K562 (cell line): Measurements from ENCODE around the gene PRUNE1. TPM values are rescaled to one million over a fixed set of nuclear protein-coding genes. Genes with fewer than 3 reads are reported as not detected.

Experiments
- ATAC-seq: fragments of 200-7000 bp; cut with Tn5 transposase; 3 replicates; pipeline ENCODE4 v1.9.1; 2020; ENCODE audit warnings: moderate library complexity
- BruUV-seq: library from RNA; stranded (reverse); fragments of 400-500 nt; replicated peaks from 2 replicates; lab custom pipeline; 2021; lab: Mats Ljungman, UMichigan
- CTCF ChIA-PET: fragments of 300-600 bp; formaldehyde crosslinking; extraction: SDS; loops from one replicate; lab custom pipeline; 2021; ENCODE audit warnings: low intra/inter-chr PET ratio; lab: Yijun Ruan, JAX
- POLR2A ChIA-PET: fragments of 300-600, 350-650 bp; sonication (Branson Sonifier 250); formaldehyde crosslinking; extraction: SDS; loops from one replicate; lab custom pipeline; 2021; ENCODE audit warnings: antibody characterized with exemption, inconsistent platforms; lab: Yijun Ruan, JAX
- DNase-seq, 4 experiments: peaks; one replicate each; pipeline versions ENCODE4 v3.0.0 to v3.0.0-alpha.2; 2011 to 2018; ENCODE audit warnings: low spot score in 3 of 4, mixed read lengths in 3 of 4; ENCODE audit errors: extremely low read depth in 1 of 4
- FAIRE-seq: peaks from 2 replicates; lab custom pipeline; 2011; peaks lifted over from hg19 to GRCh38; lab: Jason Lieb, UNC
- H2AFZ ChIP-seq: 2 replicates; pipeline ENCODE4 v1.6.0; 2011; ENCODE audit warnings: low read depth, low read length, control low read depth, inconsistent platforms
- H3K27ac ChIP-seq: fragments of 200-600 bp; 3 replicates; pipeline ENCODE4 v1.8.0; 2011; ENCODE audit warnings: low read depth, mild to moderate bottlenecking, control low read depth, inconsistent platforms, low read length, moderate library complexity, mixed read lengths; ENCODE audit errors: extremely low read depth
- H3K27me3 ChIP-seq, 2 experiments: fragments of 300-600 bp in 1 of 2; 2 replicates in 1 of 2; 3 replicates in 1 of 2; pipeline versions ENCODE4 v1.6.0 to v1.8.0; 2011; ENCODE audit warnings: inconsistent platforms in 2 of 2, low read length in 2 of 2, mild to moderate bottlenecking in 1 of 2, mixed read lengths in 1 of 2, moderate library complexity in 1 of 2; ENCODE audit not compliant: control insufficient read depth in 2 of 2, insufficient read depth in 2 of 2
- H3K36me3 ChIP-seq: fragments of 300-600 bp; 3 replicates; pipeline ENCODE4 v1.8.0; 2011; ENCODE audit warnings: mild to moderate bottlenecking, low read length, inconsistent platforms; ENCODE audit not compliant: control insufficient read depth, insufficient read depth
- H3K4me1 ChIP-seq, 2 experiments: fragments of 200-600 bp in 1 of 2; replicated peaks in 1 of 2; 2 replicates in 1 of 2; 3 replicates in 1 of 2; pipeline versions ENCODE4 v1.5.1 to v1.8.0; 2011; ENCODE audit warnings: inconsistent platforms in 2 of 2, low read length in 2 of 2, mild to moderate bottlenecking in 1 of 2, mixed read lengths in 1 of 2, moderate library complexity in 1 of 2; ENCODE audit not compliant: control insufficient read depth in 2 of 2, insufficient read depth in 2 of 2
- H3K4me2 ChIP-seq: 2 replicates; pipeline ENCODE4 v1.6.1; 2011; ENCODE audit warnings: low read length, control low read depth, inconsistent platforms, mixed read lengths; ENCODE audit not compliant: insufficient read depth
- H3K4me3 ChIP-seq: fragments of 200-600 bp; sonication (generic), shearing (Covaris generic); 2 replicates; pipeline ENCODE4 v1.5.1; 2016; ENCODE audit warnings: control low read depth, inconsistent platforms
- H3K79me2 ChIP-seq: fragments of 200-600 bp; 3 replicates; pipeline ENCODE4 v1.8.0; 2011; ENCODE audit warnings: low read length, inconsistent platforms; ENCODE audit not compliant: control insufficient read depth, insufficient read depth
- H3K9ac ChIP-seq, 2 experiments: 2 replicates each; pipeline versions ENCODE4 v1.6.0 to v1.6.1; 2011; ENCODE audit warnings: low read depth in 2 of 2, low read length in 2 of 2, control low read depth in 1 of 2, inconsistent platforms in 1 of 2, mild to moderate bottlenecking in 1 of 2, mixed read lengths in 1 of 2; ENCODE audit not compliant: insufficient read depth in 1 of 2
- H3K9me1 ChIP-seq: one replicate; pipeline ENCODE4 v1.6.0; 2011; ENCODE audit warnings: inconsistent platforms, mild to moderate bottlenecking, low read length, moderate library complexity; ENCODE audit not compliant: control insufficient read depth, insufficient read depth
- H3K9me3 ChIP-seq: replicated peaks from 2 replicates; pipeline ENCODE4 v1.5.1; 2011; ENCODE audit warnings: low read depth, low read length, inconsistent platforms; ENCODE audit not compliant: control insufficient read depth, insufficient read depth
- H4K20me1 ChIP-seq: replicated peaks from 2 replicates; pipeline ENCODE4 v1.6.1; 2011; ENCODE audit warnings: low read length, inconsistent platforms, mixed read lengths; ENCODE audit not compliant: control insufficient read depth, insufficient read depth
- CUX1 ChIP-seq: fragments of 200-800 bp; sonication (Bioruptor generic); IDR thresholded peaks from 2 replicates; pipeline ENCODE4 v1.6.1; 2016; ENCODE audit warnings: missing genetic modification characterization, missing compliant biosample characterization
- ELK1 ChIP-seq: sonication (generic); formaldehyde crosslinking; IDR thresholded peaks from 2 replicates; pipeline ENCODE4 v1.8.1; 2022; ENCODE audit warnings: missing genetic modification reagents
- POLR2A ChIP-seq: fragments of 450-650 bp; conservative IDR thresholded peaks from 2 replicates; pipeline ENCODE4 v1.6.1; 2016
- SMARCA5 ChIP-seq: fragments of 450-650 bp; IDR thresholded peaks from 2 replicates; pipeline ENCODE4 v1.6.1; 2016
- ZNF696 ChIP-seq: fragments of 250-450 bp; sonication (Bioruptor Pico); conservative IDR thresholded peaks from 2 replicates; pipeline ENCODE4 v1.4.0; 2020; ENCODE audit warnings: mild to moderate bottlenecking, moderate library complexity
- WGBS: fragments of 100-300 bp; shearing (Covaris generic); methylation state at CpG from one replicate; pipeline ENCODE4 v1.1.6; 2016; ENCODE audit warnings: low coverage, mixed read lengths; ENCODE audit not compliant: insufficient coverage; ENCODE audit errors: missing lambda C conversion rate; 5-methylcytosine and 5-hydroxymethylcytosine counted together
- in situ Hi-C: fragments of 300-500 bp; cut with MboI; formaldehyde crosslinking; loops from 4 replicates; pipeline ENCODE4 v1.15.0; 2018; ENCODE audit warnings: inconsistent platforms, mixed read lengths
- intact Hi-C: fragments of 100-400 bp; cut with micrococcal nuclease; formaldehyde crosslinking; loops from 2 replicates; pipeline ENCODE4 v1.14.2; 2022
- polyA plus RNA-seq, 8 experiments: library from polyadenylated mRNA; depleted of rRNA in 4 of 8; stranded (reverse) in 5 of 8; unstranded in 3 of 8; fragments of >200 nt; fragmentation: Nextera tagmentation in 2 of 8; fragmentation: Illumina TruSeq in 1 of 8; extraction: Ambion mirVana in 2 of 8; extraction: Trizol in 1 of 8; gene quantifications; 2 replicates each; pipeline versions ENCODE4 v1.2.1 to v1.2.3, GENCODE V29; 2011 to 2014; ENCODE audit warnings: inconsistent platforms in 1 of 8, missing spikeins in 1 of 8
- total RNA-seq, 7 experiments: library from RNA; depleted of rRNA in 6 of 7; stranded (reverse); fragments of >200 nt in 6 of 7; fragmentation: Illumina TruSeq in 2 of 7; extraction: Trizol in 2 of 7; gene quantifications; 2 replicates each; pipeline versions ENCODE4 v1.2.1 to v1.2.3, GENCODE V29; 2011 to 2021; ENCODE audit warnings: low replicate concordance in 1 of 7

Gene PRUNE1
- total and polyA plus RNA-seq, 9 of the 15 experiments (the other 6 are each of a cell fraction or from before 2014, with no cell fraction given) = 16.7 to 48.3 (median 26.2) TPM

GRCh38 chr1:150964164-150964489 lies 44.1 kb upstream of the PRUNE1 start:
- BruUV-seq = no TSS peak
- H2AFZ ChIP-seq = no peak overlapping the region
- no peak overlapping the region for H3K4me2 ChIP-seq
- peaks cover 11% of the 10 kb centered on the region for H3K79me2 ChIP-seq
- H3K4me3 ChIP-seq = no peak overlapping the region
- intact Hi-C loops = no loop called here
- H3K9me1 ChIP-seq = no peaks in the 10 kb centered on the region
- H3K9ac ChIP-seq = no peak overlapping the region
- no peak overlapping the region for H3K27ac ChIP-seq
- DNase-seq (no peak), ATAC-seq (no peak), FAIRE-seq (no peak)
- H4K20me1 ChIP-seq = peaks cover 11% of the 10 kb centered on the region
- CTCF ChIA-PET = no interaction called here
- WGBS = 94% methylated on average over 5 of the region's 5 CpGs
- in situ Hi-C loops = no loop called here
- H3K36me3 ChIP-seq = peaks cover 95% of the 10 kb centered on the region
- no peaks in the 10 kb centered on the region for H3K27me3 ChIP-seq
- POLR2A ChIA-PET = interaction anchor here (0.5 to 7.5 kb wide), 7 partner anchors 8 to 456 kb away, joined by 3 to 64 read pairs (median 3); partner anchors contain the start of genes CERS2 and ECM1
- TF ChIP-seq ELK1 (no peak), POLR2A (peak; percentile 33; the same call in 1 of the 2 replicates), SMARCA5 (no peak), ZNF696 (CRISPR knock-in tag) (no peak)
- peaks cover 0 to 4% of the 10 kb centered on the region in 2 experiments; a peak in 2 of 5 replicates for H3K4me1 ChIP-seq
- H3K9me3 ChIP-seq = no peaks in the 10 kb centered on the region

GRCh38 chr1:150965605-150966004 lies 42.6 kb upstream of the PRUNE1 start:
- in situ Hi-C loops = no loop called here
- ATAC-seq (no peak), DNase-seq (no peak), FAIRE-seq (no peak)
- Histone ChIP-seq H3K4me3 (no peak overlapping the region), H3K27me3 (no peaks in the 10 kb centered on the region), H3K79me2 (peaks cover 24% of the 10 kb centered on the region), H3K36me3 (peaks cover 93% of the 10 kb centered on the region), H3K27ac (no peak overlapping the region), H3K4me1 (peaks cover 3 to 7% of the 10 kb centered on the region in 2 experiments; a peak in 4 of 5 replicates), H2AFZ (no peak overlapping the region), H3K9me1 (no peaks in the 10 kb centered on the region), H4K20me1 (peaks cover 13% of the 10 kb centered on the region), H3K4me2 (no peak overlapping the region), H3K9ac (no peak overlapping the region; a peak in 1 of 4 replicates), H3K9me3 (no peaks in the 10 kb centered on the region)
- WGBS = 80% methylated on average over 4 of the region's 4 CpGs
- intact Hi-C loops = no loop called here
- POLR2A ChIA-PET = interaction anchor here (1.1 to 7.5 kb wide), 4 partner anchors 9 to 22 kb away, joined by 3 to 64 read pairs (median 30); partner anchors contain the start of gene CERS2
- BruUV-seq = TSS peak; percentile 30
- CTCF ChIA-PET = interaction anchor here (1.4 kb wide), 1 partner anchor 14 kb away, joined by 5 read pairs; no protein-coding TSS in a partner anchor
- TF ChIP-seq CUX1 = no peak
